ENCODE measurements around the gene SLC41A3. TPM values are rescaled to one million over a fixed set of nuclear protein-coding genes. Genes with fewer than 3 reads are reported as not detected.

The SLC41A3 gene
- total and polyA plus RNA-seq, 7 donors: 5.1 to 59.5 (median 28.9) TPM

DNA sequence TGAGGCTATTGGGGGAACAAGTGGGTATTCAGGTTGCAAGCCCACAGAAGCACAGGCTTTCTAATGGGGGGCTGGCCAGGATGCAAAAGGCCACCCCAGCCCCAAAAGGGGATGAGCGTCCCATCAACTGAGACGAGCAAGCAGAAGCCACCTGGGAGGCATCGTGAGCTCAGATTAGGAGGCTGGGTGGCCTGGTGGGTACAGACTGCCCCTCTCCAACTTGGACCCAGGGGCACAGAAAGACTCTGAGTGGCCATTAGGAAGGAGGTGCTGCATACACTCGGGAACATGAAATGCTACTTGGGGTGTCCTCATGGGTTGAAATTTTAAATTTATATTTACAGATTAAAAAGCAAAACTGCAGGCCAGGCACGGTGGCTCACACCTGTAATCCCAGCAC, 29.1 kb downstream of the SLC41A3 start:
- TF ChIP-seq CTCF (IDR thresholded peaks at IDR 0.05) (no peak), POLR2AphosphoS5 (IDR thresholded peaks at IDR 0.05) (no peak), POLR2A (IDR thresholded peaks at IDR 0.05) (no peak), EP300 (IDR thresholded peaks at IDR 0.05) (no peak)
- no peak for DNase-seq
- no peaks in the 10 kb centered on the region for H3K27me3 ChIP-seq
- no peak overlapping the region for H3K4me3 ChIP-seq
- H3K4me1 ChIP-seq: no peaks in the 10 kb centered on the region
- H3K36me3 ChIP-seq: peaks cover 0 to 12% (median 2%) of the 10 kb centered on the region in 4 donors
- H3K27ac ChIP-seq: no peak overlapping the region
- intact Hi-C loops (cut with DNase I): no loop called here
- WGBS, 2 donors: 93 to 98% methylated on average over 5 of the region's 5 CpGs
- H3K9me3 ChIP-seq: no peaks in the 10 kb centered on the region

GRCh38 chr3:126053949-126054569, 29.9 kb downstream of the SLC41A3 start:
- H3K4me3 ChIP-seq: no peak overlapping the region
- no peaks in the 10 kb centered on the region for H3K27me3 ChIP-seq
- no peak for DNase-seq
- H3K27ac ChIP-seq: no peak overlapping the region
- no peaks in the 10 kb centered on the region for H3K4me1 ChIP-seq
- H3K36me3 ChIP-seq: peaks cover 0 to 19% (median 3%) of the 10 kb centered on the region in 4 donors
- H3K9me3 ChIP-seq: no peaks in the 10 kb centered on the region
- intact Hi-C loops (cut with DNase I): no loop called here
- 95% methylated on average over 6 of the region's 6 CpGs for WGBS, 2 donors
- TF ChIP-seq CTCF (IDR thresholded peaks at IDR 0.05): no peak
- TF ChIP-seq POLR2A (IDR thresholded peaks at IDR 0.05): no peak
- no peak for TF ChIP-seq EP300 (IDR thresholded peaks at IDR 0.05)
- no peak for TF ChIP-seq POLR2AphosphoS5 (IDR thresholded peaks at IDR 0.05)

DNA sequence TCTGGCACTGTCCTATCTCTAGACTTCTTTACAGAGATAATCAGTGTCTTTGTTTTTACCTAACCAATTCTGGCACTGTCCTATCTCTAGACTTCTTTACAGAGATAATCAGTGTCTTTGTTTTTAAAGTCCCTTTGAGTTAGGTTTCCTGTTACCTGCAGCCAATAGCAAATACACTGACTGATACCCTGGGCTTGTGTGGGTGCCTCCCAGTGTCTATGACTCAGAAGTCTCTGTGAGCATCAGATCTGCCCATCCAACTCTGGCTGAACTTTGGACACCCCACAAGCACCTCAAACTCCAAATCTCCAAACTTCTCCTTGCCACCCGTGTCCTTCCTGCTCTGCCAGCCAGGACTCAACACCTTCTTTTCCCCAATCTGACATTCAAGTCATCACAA, 30.4 kb downstream of the SLC41A3 start:
- Histone ChIP-seq H3K4me3 (no peak overlapping the region), H3K27me3 (no peaks in the 10 kb centered on the region), H3K4me1 (no peaks in the 10 kb centered on the region), H3K36me3 (peaks cover 0 to 16% (median 4%) of the 10 kb centered on the region in 4 donors), H3K27ac (no peak overlapping the region), H3K9me3 (no peaks in the 10 kb centered on the region)
- WGBS, 2 donors: 87 to 93% methylated on average over 1 of the region's 1 CpG
- intact Hi-C loops (cut with DNase I): no loop called here
- TF ChIP-seq CTCF (IDR thresholded peaks at IDR 0.05): no peak
- no peak for TF ChIP-seq POLR2A (IDR thresholded peaks at IDR 0.05)
- no peak for TF ChIP-seq POLR2AphosphoS5 (IDR thresholded peaks at IDR 0.05)
- no peak for TF ChIP-seq EP300 (IDR thresholded peaks at IDR 0.05)
- DNase-seq: no peak

DNA sequence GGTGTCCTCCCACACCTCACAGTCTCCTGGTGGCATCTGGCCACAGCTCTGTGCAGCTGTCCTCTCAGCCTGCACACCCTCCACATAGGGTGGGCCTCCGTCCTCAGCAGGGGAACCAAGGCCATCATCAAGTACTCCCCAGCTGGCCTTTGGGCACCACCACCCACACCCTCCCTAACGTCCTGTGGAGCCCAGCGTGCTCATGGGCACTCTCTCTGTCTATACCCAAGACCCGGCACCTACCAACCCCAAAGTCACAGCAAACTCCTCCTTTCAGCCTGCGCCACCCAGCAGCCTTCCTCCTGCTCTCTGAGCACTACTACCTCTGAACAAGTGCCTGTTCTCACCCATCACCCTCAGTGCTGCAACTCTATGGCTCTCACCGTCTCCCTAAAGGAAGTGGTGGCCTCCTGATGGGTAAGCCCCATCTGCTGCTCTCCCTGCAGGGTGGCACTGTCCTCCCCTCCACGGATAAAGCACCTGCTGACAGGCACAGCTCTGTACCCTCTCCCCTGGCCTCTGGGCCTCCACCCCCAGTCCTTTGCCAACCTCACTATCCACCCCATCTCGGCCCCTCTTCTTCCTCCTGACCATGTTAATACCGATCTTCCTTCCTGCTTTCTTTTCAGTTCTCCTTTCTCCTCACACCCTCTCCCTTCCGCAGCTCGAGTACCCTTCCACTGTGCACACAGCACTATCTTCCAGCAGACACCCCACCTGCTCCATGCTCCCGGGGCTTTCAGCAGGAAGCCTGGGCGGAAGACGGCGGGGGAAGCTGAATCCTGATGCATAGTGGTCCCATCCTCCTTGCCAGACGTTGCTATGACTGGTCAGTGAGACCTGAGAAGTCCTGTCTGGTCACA, 31.5 kb downstream of the SLC41A3 start:
- Histone ChIP-seq H3K4me1 (no peaks in the 10 kb centered on the region), H3K9me3 (no peaks in the 10 kb centered on the region), H3K36me3 (peaks cover 0 to 21% (median 4%) of the 10 kb centered on the region in 4 donors), H3K27me3 (no peaks in the 10 kb centered on the region), H3K4me3 (no peak overlapping the region), H3K27ac (no peak overlapping the region)
- WGBS, 2 donors: 74 to 88% methylated on average over 16 of the region's 16 CpGs
- intact Hi-C loops (cut with DNase I): no loop called here
- TF ChIP-seq CTCF (IDR thresholded peaks at IDR 0.05): no peak
- no peak for TF ChIP-seq EP300 (IDR thresholded peaks at IDR 0.05)
- no peak for TF ChIP-seq POLR2A (IDR thresholded peaks at IDR 0.05)
- no peak for DNase-seq
